Activated CD4-positive, alpha-beta T cell treated with anti-CD3 and anti-CD28 coated beads, Interleukin-2, amount 50 U/mL, for 4 hours (primary cell): Measurements from ENCODE around the gene HAGH.

Experiments used
- DNase-seq, 2 experiments: peaks; one replicate each; pipeline ENCODE4 v3.0.0-alpha.2; 2020

HAGH gene

GRCh38 chr16:1772908-1773702 lies 53.5 kb downstream of the HAGH start, which contains the start of gene MRPS34:
Gene MRPS34, minus strand, starts transcription at chr16:1773134. Its CDS starts 15 bp downstream, at chr16:1773119.
- DNase-seq: peak; percentile 65 to 68

DNA sequence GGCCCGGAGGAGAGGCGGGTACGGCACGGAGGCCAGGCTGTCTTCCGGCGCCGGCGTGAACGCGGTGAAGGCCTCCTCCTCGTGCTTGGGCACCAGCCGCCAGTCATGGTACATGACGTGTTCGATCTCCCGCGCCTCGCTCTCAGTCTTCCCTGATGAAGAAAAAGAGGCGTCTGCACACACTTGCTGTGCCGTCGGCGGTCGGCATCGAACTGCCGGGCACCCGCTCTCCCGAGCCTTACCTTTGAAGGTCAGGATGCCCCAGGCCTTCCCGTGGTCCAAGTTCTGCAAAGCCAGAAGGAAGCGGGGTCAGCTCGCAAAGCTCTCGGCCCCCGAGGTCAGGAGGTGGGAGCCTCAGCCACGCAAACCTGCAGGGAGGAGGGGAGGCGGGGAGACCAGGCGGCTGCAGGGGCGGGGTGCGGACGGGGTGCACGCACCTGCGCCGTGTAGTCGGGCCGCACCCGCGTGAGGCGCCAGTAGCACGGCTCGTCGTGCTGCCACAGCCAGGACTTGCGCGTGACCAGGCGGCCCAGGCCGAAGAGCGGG lies 54.2 kb downstream of the HAGH start, which contains the start of gene EME2:
Gene EME2, plus strand, starts transcription at position 449 of the 546 bp plus-strand sequence. CDS start 418 bp downstream, outside the sequence.
- DNase-seq: peak; percentile 36 to 42

DNA sequence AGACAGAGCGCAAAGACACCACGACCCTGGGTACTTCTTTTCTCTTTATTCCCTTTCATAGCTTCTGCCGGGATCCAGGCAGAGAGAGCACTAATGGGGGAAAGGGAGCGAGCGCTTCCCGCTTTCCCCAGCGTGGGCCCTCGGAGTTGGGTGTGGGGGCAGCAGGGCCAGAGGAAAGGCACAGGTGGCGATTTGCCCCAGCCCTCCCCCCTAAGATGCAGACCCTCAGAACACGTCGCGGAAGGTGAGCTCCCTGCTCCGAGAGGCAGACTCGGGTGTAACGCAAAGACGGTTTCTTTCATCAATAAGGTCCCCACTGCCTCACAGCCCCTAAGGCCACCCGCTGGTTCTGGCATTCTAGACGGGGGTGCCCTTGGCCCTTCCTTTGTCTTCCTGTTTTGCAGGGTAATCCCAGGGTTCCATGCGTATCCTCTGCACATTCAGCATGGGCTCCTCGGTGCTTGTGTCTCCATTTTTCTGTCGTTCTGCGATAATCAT lies 54.7 kb downstream of the HAGH start:
- no peak for DNase-seq

GRCh38 chr16:1771188-1771863 lies 55.3 kb downstream of the HAGH start, which contains the start of gene NME3:
Gene NME3, minus strand, starts transcription at chr16:1771543. Its CDS starts 9 bp downstream, at chr16:1771534.
- peak; percentile 63 to 64 for DNase-seq

DNA sequence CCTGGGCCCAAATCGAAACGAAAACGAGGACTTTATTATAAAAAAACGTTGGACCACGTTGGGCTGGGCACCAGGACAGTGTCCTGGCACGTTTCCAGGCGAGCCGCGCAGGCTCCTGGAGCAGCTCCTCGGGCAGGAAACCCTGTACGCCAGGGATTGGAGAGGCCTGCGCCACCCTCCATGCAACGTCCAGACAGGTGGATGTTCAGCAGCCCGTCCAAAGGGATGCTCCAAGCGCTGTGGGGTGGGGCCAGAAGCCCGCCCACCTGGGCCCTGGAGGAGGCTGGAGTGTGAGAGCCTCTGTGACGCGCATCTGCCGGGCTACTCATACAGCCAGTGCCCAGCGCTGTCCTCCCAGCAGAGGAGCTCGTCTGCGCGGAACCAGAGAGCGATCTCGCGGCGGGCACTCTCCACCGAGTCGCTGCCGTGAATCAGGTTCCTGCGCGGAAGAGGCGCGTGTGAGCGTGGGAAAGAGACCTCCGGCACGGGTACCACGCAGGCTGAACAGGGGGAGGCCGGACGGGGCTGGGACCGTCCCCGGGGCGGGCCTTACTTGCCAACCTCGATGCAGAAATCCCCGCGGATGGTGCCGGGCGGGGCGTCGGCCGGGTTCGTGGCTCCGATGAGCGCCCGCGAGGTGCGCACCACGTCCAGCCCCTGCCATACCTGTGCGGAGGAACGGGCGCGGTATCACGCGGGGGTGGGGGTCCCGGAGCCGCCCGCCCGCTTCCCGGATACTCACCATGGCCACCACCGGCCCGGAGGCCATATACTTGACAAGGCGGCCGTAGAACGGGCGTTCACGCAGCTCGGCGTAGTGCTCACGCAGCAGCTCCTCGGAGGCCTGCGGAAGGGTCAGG lies 56.1 kb downstream of the HAGH start:
- peak; percentile 26 to 31 for DNase-seq

DNA sequence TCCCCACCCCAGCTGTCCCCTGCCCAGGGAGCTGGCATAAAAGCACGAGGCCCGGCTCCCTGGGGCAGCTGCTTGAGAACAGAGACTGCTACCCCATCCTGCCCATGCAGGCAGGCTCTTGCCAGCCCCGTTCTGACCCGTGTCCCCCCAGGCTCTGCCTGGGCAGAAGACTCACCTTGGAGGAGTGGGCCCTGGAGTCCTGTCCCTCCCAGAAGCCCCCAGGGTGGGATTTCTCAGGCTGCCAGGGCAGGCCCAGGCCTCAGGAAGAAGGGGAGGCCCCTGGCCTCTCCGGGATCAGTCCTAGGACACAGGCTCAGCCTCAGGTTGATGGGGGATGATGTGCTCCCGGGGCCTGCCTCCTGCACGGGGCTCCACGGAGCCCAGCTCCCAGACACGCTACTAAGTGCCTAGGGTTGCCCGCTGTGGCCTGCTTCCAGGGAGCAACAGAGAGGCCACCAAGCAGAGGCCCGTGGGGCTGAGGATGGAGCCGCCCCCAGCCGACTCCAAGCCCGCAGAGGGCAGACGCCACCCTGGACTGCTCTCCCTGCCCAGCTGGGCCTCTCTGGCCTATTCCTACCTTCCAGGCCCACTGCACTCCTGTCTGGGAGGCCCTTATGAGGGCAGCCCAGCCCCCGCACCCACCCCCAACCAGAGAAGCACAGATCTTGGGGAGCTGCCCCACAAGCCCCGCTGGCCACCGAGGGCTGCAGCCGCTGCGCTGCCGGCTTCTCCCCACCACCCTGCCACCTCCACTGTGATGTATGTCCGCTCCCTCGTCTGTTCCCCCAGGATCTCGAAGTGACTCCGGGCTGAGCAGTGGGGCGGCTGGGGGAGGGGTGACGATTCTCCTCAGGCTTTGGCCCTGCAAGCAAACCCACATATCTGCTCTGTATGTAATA lies 57.0 kb downstream of the HAGH start:
- no peak for DNase-seq

DNA sequence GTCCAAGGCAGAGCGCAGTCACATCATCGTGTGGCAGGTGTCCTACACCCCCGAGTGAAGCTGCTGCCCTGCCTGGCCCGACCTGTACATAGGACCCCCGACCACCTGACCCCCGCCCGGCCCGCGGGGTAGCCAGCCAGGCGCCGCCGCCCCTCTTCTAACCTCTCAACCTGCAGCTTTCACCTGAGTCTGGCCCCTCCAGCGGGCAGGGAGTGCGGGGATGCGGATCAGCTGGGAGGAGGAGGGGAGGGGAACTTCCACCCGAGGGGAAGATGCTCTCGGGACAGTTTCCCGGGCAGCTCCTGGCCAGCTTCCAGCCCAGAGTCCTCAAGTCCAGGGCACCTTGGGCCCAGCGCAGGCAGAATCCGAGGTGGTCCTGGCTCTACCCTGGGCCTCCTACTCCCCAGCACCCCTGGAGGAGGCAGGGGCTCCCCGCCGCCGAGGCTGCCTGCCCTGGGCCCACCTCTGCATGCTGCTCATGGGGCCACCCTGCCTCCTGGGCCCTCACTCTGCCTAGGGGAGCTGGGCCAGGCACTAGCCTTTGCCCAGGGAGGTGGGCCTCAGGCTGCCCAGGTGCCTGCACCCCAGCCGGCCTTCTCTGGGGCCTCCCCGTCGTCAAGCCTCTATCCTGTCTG lies 57.7 kb downstream of the HAGH start:
- DNase-seq: no peak

GRCh38 chr16:1768061-1768766 lies 58.4 kb downstream of the HAGH start:
- no peak for DNase-seq

DNA sequence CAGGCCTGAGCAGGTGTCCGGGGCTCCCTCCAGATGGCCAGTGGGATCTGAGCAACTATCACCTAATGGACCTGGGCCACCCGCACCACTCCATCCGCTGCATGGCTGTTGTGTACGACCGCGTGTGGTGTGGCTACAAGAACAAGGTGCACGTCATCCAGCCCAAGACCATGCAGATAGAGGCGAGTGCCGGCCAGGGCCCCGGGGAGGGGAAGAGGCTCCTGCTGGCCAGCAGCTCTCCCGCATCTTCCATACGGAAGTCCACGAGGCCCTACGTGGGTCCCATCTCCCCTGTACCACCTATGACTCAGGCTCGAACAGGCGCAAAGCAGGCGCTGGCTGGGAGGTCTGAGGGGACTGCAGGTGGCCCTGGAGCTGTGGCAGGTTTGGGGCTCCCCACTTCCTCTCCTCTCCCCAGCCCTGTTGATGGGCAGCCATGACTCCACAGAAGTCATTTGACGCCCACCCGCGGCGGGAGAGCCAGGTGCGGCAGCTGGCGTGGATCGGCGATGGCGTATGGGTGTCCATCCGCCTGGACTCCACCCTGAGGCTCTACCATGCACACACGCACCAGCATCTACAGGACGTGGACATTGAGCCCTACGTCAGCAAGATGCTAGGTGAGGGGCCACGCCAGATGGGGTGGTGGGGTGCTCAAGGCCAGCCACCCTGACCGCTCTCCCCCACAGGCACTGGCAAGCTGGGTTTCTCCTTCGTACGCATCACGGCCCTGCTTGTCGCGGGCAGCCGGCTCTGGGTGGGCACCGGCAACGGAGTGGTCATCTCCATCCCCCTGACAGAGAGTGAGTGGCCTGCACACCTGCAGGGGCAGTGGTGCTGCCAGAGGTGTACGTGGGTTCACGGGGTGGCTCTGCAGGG lies 59.3 kb downstream of the HAGH start:
- DNase-seq: no peak

- DNase-seq: no peak
Measured at GRCh38 chr16:1766701-1767100, 59.9 kb downstream of the HAGH start.

DNA sequence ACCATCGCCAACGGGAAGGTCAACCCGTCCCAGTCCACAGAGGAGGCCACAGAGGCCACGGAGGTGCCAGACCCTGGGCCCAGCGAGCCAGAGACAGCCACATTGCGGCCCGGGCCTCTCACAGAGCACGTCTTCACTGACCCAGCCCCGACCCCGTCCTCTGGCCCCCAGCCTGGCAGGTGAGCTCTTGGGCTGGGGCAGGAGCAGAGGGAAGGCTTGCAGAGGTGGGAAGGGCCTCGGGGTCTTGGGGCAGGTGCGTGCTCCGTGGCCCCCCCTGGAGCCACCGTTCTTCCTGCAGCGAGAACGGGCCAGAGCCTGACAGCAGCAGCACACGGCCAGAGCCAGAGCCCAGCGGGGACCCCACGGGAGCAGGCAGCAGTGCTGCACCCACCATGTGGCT lies 60.4 kb downstream of the HAGH start:
- DNase-seq: no peak

DNA sequence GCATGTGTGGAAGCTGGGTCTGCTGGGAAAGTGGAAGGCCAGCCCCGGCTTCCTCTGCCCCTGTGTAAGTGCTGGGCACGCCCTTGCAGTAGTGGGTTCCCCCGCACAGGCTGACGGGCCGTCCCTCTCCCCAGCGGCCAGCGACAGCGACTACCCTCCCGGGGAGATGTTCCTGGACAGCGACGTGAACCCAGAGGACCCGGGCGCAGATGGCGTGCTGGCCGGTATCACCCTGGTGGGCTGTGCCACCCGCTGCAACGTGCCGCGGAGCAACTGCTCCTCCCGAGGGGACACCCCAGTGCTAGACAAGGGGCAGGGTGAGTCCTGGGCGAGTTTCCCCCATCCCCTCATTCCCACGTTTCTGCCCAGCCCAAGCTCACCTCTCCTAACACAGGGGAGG lies 60.8 kb downstream of the HAGH start:
- no peak for DNase-seq

- no peak for DNase-seq
Measured at GRCh38 chr16:1764971-1765370, 61.7 kb downstream of the HAGH start.

- DNase-seq: no peak
Measured at GRCh38 chr16:1763521-1764511, 62.8 kb downstream of the HAGH start.

- DNase-seq: no peak
Measured at GRCh38 chr16:1762879-1763520, 63.6 kb downstream of the HAGH start.

DNA sequence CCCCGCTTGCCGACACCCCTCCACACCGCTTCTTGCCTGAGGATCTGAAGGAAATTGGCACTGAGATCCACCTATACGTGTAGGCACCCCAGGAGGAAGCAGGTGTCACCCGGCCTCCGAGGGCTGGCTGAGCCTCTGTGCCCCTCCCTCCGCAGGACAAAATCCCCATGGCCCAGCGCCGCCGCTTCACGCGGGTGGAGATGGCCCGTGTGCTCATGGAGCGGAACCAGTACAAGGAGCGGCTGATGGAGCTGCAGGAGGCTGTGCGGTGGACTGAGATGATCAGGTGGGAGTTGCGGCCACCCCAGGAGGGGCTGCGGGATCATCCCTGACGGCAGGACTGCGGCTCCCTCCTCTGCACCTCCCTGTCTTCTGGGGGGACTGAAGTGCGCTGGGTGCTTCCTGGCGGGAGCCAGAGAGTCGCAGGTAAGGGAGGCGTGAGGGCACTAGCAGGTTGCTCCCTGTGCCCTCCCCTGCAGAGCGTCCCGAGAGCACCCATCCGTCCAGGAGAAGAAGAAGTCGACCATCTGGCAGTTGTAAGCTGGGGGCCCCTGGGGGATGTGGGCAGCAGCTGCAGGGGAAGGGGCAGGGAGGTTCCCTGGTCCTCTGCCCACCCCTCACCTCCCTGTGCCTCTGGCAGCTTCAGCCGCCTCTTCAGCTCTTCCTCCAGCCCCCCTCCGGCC lies 64.3 kb downstream of the HAGH start:
- no peak for DNase-seq

- DNase-seq: no peak
Measured at GRCh38 chr16:1761751-1762150, 64.9 kb downstream of the HAGH start.
